Measurements from ENCODE around the gene MAN2A2.

The MAN2A2 gene

DNA sequence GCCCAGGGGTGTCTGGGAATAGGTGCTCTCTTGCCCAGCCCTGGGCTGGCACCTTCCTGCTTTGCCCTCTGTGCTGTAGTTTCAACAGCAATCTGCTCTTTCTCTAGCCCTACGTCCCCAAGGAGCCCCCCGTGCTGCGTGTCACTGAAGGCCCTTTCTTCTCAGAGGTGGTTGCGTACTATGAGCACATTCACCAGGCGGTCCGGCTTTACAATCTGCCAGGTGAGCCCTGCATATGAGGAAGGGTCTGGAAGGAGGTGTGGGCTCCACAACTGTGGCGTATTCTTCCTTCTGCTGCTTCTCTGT, 9.6 kb downstream of the MAN2A2 start:
- TF ChIP-seq TAF1 (IDR thresholded peaks at IDR 0.05; ENCODE audit: low read depth) (no peak), EGR1 (IDR thresholded peaks at IDR 0.05) (no peak), CREB1 (IDR thresholded peaks at IDR 0.05; ENCODE audit: low read depth) (no peak), NFIC (IDR thresholded peaks at IDR 0.05) (no peak), TCF12 (IDR thresholded peaks at IDR 0.05; ENCODE audit: low read depth) (no peak), YY1 (IDR thresholded peaks at IDR 0.05; ENCODE audit: low read depth) (no peak), TEAD4 (IDR thresholded peaks at IDR 0.05) (no peak)
- TF ChIP-seq, protein P1, sequence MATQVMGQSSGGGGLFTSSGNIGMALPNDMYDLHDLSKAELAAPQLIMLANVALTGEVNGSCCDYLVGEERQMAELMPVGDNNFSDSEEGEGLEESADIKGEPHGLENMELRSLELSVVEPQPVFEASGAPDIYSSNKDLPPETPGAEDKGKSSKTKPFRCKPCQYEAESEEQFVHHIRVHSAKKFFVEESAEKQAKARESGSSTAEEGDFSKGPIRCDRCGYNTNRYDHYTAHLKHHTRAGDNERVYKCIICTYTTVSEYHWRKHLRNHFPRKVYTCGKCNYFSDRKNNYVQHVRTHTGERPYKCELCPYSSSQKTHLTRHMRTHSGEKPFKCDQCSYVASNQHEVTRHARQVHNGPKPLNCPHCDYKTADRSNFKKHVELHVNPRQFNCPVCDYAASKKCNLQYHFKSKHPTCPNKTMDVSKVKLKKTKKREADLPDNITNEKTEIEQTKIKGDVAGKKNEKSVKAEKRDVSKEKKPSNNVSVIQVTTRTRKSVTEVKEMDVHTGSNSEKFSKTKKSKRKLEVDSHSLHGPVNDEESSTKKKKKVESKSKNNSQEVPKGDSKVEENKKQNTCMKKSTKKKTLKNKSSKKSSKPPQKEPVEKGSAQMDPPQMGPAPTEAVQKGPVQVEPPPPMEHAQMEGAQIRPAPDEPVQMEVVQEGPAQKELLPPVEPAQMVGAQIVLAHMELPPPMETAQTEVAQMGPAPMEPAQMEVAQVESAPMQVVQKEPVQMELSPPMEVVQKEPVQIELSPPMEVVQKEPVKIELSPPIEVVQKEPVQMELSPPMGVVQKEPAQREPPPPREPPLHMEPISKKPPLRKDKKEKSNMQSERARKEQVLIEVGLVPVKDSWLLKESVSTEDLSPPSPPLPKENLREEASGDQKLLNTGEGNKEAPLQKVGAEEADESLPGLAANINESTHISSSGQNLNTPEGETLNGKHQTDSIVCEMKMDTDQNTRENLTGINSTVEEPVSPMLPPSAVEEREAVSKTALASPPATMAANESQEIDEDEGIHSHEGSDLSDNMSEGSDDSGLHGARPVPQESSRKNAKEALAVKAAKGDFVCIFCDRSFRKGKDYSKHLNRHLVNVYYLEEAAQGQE (IDR thresholded peaks at IDR 0.05; ENCODE audit: low read depth) = no peak
- TF ChIP-seq, protein P2, sequence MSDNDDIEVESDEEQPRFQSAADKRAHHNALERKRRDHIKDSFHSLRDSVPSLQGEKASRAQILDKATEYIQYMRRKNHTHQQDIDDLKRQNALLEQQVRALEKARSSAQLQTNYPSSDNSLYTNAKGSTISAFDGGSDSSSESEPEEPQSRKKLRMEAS (IDR thresholded peaks at IDR 0.05) = no peak
- TF ChIP-seq, protein P3, sequence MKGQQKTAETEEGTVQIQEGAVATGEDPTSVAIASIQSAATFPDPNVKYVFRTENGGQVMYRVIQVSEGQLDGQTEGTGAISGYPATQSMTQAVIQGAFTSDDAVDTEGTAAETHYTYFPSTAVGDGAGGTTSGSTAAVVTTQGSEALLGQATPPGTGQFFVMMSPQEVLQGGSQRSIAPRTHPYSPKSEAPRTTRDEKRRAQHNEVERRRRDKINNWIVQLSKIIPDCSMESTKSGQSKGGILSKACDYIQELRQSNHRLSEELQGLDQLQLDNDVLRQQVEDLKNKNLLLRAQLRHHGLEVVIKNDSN (IDR thresholded peaks at IDR 0.05) = no peak

DNA sequence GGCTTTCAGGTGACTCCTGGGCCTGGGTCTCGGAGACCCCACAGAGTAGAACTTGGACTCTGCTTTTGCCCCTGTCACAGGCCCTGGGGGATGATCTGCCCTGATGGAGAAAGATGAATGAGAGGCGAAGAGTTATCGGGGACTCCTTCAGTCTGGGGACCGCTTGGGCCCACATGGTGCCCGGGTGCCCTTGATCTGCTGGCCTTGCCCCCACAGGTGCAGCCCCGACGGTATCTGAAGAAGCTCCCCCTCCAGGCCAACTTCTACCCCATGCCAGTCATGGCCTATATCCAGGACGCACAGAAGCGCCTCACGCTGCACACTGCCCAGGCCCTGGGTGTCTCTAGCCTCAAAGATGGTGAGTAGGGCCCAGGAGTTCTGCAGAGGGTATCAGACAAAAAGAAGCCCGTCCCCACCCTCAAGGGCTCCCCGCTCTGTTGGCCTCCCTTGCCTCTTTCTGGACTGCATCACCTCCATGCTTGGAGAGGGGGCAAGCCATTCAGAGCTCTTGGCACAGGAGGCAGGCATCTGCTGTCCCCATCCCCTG, 10.4 kb downstream of the MAN2A2 start:
- TF ChIP-seq CEBPB (IDR thresholded peaks at IDR 0.05) = no peak
- TF ChIP-seq, protein P2 (IDR thresholded peaks at IDR 0.05) = no peak
- TF ChIP-seq TCF12 (IDR thresholded peaks at IDR 0.05; ENCODE audit: low read depth) = no peak
- no peak for TF ChIP-seq RAD21 (IDR thresholded peaks at IDR 0.05; ENCODE audit: low read depth)
- no peak for TF ChIP-seq YY1 (IDR thresholded peaks at IDR 0.05; ENCODE audit: low read depth)
- TF ChIP-seq TEAD4 (IDR thresholded peaks at IDR 0.05) = no peak
- TF ChIP-seq EGR1 (IDR thresholded peaks at IDR 0.05) = no peak
- no peak for TF ChIP-seq TAF1 (IDR thresholded peaks at IDR 0.05; ENCODE audit: low read depth)
- TF ChIP-seq EP300 (IDR thresholded peaks at IDR 0.05; ENCODE audit: borderline replicate concordance) = no peak
- TF ChIP-seq, protein P1 (IDR thresholded peaks at IDR 0.05; ENCODE audit: low read depth) = no peak
- TF ChIP-seq NFIC (IDR thresholded peaks at IDR 0.05) = no peak
- TF ChIP-seq, protein P3 (IDR thresholded peaks at IDR 0.05) = no peak
- no peak for TF ChIP-seq ZBTB7A (IDR thresholded peaks at IDR 0.05; ENCODE audit: low read depth)
- TF ChIP-seq CREB1 (IDR thresholded peaks at IDR 0.05; ENCODE audit: low read depth) = no peak

DNA sequence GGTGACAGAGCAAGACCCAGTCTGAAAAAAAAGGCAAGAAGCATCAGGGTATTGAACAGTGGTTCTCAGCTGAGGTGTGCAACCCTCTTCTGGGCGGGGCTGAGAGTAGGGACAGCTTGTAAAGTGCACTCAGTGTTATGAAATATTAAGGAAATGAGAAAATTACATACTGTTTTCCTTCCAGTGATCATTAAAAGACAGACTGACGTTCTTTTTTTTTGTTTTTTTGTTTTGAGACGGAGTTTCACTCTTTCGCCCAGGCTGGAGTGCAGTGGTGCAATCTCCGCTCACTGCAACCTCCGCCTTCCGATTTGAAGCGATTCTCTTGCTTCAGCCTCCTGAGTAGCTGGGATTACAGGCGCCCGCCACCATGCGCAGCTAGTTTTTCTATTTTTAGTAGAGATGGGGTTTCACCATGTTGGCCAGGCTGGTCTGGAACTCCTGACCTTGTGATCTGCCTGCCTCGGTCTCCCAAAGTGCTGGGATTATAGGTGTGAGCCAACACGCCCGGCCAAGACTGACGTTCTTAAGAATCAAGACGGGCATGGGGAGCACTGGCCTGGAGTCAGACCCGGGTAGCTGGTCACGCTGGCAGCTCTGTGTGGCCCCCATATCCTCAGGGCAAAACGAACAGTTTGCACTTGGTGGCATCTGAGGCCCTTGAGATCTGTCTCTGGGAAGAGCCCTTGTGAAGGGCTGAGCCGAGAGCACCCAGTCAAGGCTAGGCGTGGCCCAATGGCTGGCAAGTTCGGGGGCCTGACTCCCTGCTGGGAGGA, 11.4 kb downstream of the MAN2A2 start:
- TF ChIP-seq CREB1 (IDR thresholded peaks at IDR 0.05; ENCODE audit: low read depth) = no peak
- TF ChIP-seq, protein P1 (IDR thresholded peaks at IDR 0.05; ENCODE audit: low read depth) = no peak
- no peak for TF ChIP-seq TEAD4 (IDR thresholded peaks at IDR 0.05)
- TF ChIP-seq TAF1 (IDR thresholded peaks at IDR 0.05; ENCODE audit: low read depth) = no peak
- TF ChIP-seq, protein P3 (IDR thresholded peaks at IDR 0.05) = no peak
- no peak for TF ChIP-seq CEBPB (IDR thresholded peaks at IDR 0.05)
- no peak for TF ChIP-seq TCF12 (IDR thresholded peaks at IDR 0.05; ENCODE audit: low read depth)
- no peak for TF ChIP-seq EGR1 (IDR thresholded peaks at IDR 0.05)
- no peak for TF ChIP-seq ZBTB7A (IDR thresholded peaks at IDR 0.05; ENCODE audit: low read depth)
- TF ChIP-seq RAD21 (IDR thresholded peaks at IDR 0.05; ENCODE audit: low read depth) = no peak
- TF ChIP-seq NFIC (IDR thresholded peaks at IDR 0.05) = no peak
- TF ChIP-seq FOXM1 (IDR thresholded peaks at IDR 0.05; ENCODE audit: borderline replicate concordance, low read depth) = no peak
- no peak for TF ChIP-seq EP300 (IDR thresholded peaks at IDR 0.05; ENCODE audit: borderline replicate concordance)
- no peak for TF ChIP-seq YY1 (IDR thresholded peaks at IDR 0.05; ENCODE audit: low read depth)
- TF ChIP-seq, protein P2 (IDR thresholded peaks at IDR 0.05) = no peak
